Tibial nerve (tissue), 4 donors: ENCODE data around the gene SATB1. TPM values are rescaled to one million over a fixed set of nuclear protein-coding genes. Genes with fewer than 3 reads are reported as not detected.
A peak's percentile ranks its signal among the peaks of the same experiment; 100 is the strongest.

ENCODE experiments used
- DNase-seq, 2 donors: peaks; one replicate each; pipeline ENCODE4 v3.0.0-alpha.2; 2019; ENCODE audit warnings: low spot score in 2 of 2
- H3K27ac ChIP-seq, 4 donors: fragments of 200-600 bp; sonication (generic) in 3 of 4; one replicate each; pipeline ENCODE4 v1.5.1; 2017 to 2019; ENCODE audit warnings: mild to moderate bottlenecking in 1 of 4
- H3K27me3 ChIP-seq, 2 donors: fragments of 200-600 bp; sonication (generic) in 1 of 2; one replicate each; pipeline versions ENCODE4 v1.5.1 to v1.6.0; 2017 to 2019
- H3K36me3 ChIP-seq, 3 donors: fragments of 200-600 bp; sonication (generic); one replicate each; pipeline ENCODE4 v1.5.1; 2018 to 2019
- H3K4me1 ChIP-seq, 4 donors: fragments of 200-600 bp; sonication (generic) in 3 of 4; one replicate each; pipeline ENCODE4 v1.5.1; 2017 to 2019
- H3K4me3 ChIP-seq, 4 donors: fragments of 200-600 bp; sonication (generic) in 3 of 4; one replicate each; pipeline ENCODE4 v1.5.1; 2017 to 2019; ENCODE audit warnings: mild to moderate bottlenecking in 1 of 4, moderate library complexity in 1 of 4
- H3K9me3 ChIP-seq, 4 donors: fragments of 200-600 bp; sonication (generic) in 3 of 4; one replicate each; pipeline ENCODE4 v1.5.1; 2017 to 2019
- EP300 ChIP-seq, 2 donors: sonication (generic); formaldehyde crosslinking; IDR thresholded peaks; one replicate each; pipeline ENCODE4 v1.6.1; 2017; ENCODE audit warnings: antibody characterized with exemption in 2 of 2, mild to moderate bottlenecking in 1 of 2
- POLR2A ChIP-seq, 2 donors: fragments of 450-650 bp; IDR thresholded peaks; one replicate each; pipeline ENCODE4 v1.6.1; 2017; ENCODE audit warnings: antibody characterized with exemption in 2 of 2, mild to moderate bottlenecking in 2 of 2, moderate library complexity in 2 of 2
- WGBS, 2 donors: methylation state at CpG; one replicate each; pipeline ENCODE4 v1.1.5; 2018; 5-methylcytosine and 5-hydroxymethylcytosine counted together
- total RNA-seq, 4 donors: library from RNA; depleted of rRNA; stranded (reverse); fragments of >200 nt; gene quantifications; one replicate each; pipeline ENCODE4 v1.1.0, GENCODE V29; 2016
- TF ChIP-seq, protein P1 (sequence below), 5 experiments: fragments of 200-600 bp in 3 of 5; fragments of 450-650 bp in 2 of 5; sonication (generic) in 3 of 5; IDR thresholded peaks; one replicate each; pipeline ENCODE4 v1.5.1; 2016 to 2019; ENCODE audit warnings: antibody characterized with exemption in 5 of 5, mild to moderate bottlenecking in 3 of 5, moderate library complexity in 2 of 5

Gene SATB1
- total RNA-seq, 4 donors from 2014 or later = 28.5 to 48.5 (median 42.8) TPM

DNA sequence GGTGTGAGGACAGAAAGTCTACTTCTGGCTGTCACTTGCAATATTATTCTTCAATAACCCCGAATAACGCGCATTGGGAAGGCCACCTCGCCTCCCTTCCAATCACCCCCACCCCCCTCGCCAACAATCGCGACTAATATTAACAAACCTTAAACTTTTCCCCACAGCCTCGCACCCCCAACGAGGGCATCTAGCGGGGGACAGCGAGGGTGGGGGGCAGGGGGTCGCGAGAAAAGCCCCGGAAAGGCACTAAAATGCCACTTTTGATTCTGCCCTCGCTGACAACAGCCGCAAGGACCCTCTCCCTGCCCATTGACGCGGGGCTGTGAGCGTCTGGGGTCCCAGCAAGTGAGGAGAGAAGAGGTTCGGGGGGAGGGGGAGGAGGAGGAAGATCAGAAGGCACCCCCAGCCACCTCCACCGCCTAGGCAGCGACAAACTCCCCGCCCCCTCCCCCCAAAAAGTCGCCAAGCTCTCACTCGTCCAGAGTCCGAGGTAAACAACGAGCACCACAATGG lies 868 bp downstream of the SATB1 start:
- peaks cover 0 to 5% (median 0%) of the 10 kb centered on the region in 3 donors for H3K36me3 ChIP-seq
- DNase-seq = no peak
- H3K4me3 ChIP-seq = peak overlapping the region; percentile 76 to 88 (median 85)
- H3K4me1 ChIP-seq = peaks cover 0 to 25% (median 6%) of the 10 kb centered on the region in 4 donors
- no peak for TF ChIP-seq EP300 (IDR thresholded peaks at IDR 0.05)
- TF ChIP-seq, protein P1, sequence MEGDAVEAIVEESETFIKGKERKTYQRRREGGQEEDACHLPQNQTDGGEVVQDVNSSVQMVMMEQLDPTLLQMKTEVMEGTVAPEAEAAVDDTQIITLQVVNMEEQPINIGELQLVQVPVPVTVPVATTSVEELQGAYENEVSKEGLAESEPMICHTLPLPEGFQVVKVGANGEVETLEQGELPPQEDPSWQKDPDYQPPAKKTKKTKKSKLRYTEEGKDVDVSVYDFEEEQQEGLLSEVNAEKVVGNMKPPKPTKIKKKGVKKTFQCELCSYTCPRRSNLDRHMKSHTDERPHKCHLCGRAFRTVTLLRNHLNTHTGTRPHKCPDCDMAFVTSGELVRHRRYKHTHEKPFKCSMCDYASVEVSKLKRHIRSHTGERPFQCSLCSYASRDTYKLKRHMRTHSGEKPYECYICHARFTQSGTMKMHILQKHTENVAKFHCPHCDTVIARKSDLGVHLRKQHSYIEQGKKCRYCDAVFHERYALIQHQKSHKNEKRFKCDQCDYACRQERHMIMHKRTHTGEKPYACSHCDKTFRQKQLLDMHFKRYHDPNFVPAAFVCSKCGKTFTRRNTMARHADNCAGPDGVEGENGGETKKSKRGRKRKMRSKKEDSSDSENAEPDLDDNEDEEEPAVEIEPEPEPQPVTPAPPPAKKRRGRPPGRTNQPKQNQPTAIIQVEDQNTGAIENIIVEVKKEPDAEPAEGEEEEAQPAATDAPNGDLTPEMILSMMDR (IDR thresholded peaks at IDR 0.05) = no peak
- no peak for TF ChIP-seq POLR2A (IDR thresholded peaks at IDR 0.05)
- no peaks in the 10 kb centered on the region for H3K9me3 ChIP-seq
- H3K27me3 ChIP-seq = no peaks in the 10 kb centered on the region
- 0% methylated on average over 27 of the region's 27 CpGs for WGBS, 2 donors
- peak overlapping the region; percentile 86 to 96 (median 94) for H3K27ac ChIP-seq

DNA sequence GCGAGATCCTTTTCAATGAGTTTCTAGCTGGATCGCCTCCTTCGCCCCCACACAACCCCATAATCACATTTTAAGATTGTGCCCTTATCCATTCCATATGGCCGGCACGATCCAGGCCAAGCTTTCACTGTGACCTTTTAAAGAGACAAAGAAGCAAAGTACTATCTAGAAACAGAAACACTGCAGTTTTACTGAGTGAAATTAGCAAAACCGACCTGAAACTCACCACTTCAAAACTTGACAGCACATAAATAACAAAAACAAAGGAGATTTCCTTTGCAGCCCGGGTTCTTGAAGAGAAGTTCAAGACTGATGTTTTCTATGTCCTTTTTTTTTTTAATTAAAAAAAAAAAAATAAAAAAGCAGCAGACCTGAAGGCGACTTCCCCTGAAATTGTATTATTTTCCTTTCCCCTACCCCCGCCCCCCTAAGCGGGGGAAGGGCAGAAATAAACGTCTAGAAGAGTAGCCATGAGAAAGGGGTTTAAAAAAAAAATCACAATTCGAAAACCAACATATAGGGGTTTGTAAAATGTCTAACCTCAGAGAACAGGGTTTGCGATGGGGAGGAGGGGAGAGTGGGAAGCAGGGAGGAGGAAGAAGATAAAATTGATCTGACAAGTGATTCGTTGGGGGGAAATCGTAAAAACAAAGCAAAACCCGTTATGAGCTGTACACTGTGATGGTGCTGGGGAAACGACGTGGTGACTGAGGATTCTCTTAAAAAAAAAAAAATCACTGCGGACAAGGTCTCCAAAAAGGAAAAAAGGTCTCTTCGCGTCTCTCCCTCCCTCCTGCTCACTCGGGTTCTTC lies 1.5 kb downstream of the SATB1 start:
- H3K36me3 ChIP-seq = peaks cover 0 to 5% (median 0%) of the 10 kb centered on the region in 3 donors
- peak overlapping the region; percentile 76 to 88 (median 85) for H3K4me3 ChIP-seq
- H3K27me3 ChIP-seq = no peaks in the 10 kb centered on the region
- TF ChIP-seq POLR2A (IDR thresholded peaks at IDR 0.05) = no peak
- peak in 1 of 2 donors; percentile 70 for TF ChIP-seq EP300 (IDR thresholded peaks at IDR 0.05)
- TF ChIP-seq, protein P1 (IDR thresholded peaks at IDR 0.05) = no peak
- peak; percentile 31 to 66 for DNase-seq
- H3K27ac ChIP-seq = peak overlapping the region; percentile 86 to 96 (median 94)
- H3K9me3 ChIP-seq = no peaks in the 10 kb centered on the region
- 2 to 3% methylated on average over 22 of the region's 22 CpGs for WGBS, 2 donors
- H3K4me1 ChIP-seq = peaks cover 0 to 30% (median 6%) of the 10 kb centered on the region in 4 donors

DNA sequence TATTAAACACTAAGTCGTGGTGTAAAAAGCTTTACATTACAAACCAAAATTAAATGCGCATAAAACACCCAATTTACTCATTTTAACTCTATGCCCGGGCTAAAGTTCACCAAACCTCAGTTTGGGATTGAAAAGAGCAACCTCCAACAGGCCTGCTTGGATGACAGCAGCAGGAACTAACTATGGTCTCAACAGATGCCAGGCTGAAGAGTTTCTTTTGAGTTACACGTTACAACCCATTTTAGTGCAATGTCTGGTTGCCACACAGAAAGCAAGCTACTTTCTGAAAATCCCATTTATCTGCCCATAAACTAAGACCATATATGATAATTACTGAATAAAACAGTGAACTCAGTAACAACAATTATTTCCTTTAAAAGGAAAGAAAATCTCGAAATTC lies 2.2 kb downstream of the SATB1 start:
- H3K4me1 ChIP-seq = peaks cover 0 to 28% (median 6%) of the 10 kb centered on the region in 4 donors
- no peaks in the 10 kb centered on the region for H3K9me3 ChIP-seq
- no peaks in the 10 kb centered on the region for H3K27me3 ChIP-seq
- H3K27ac ChIP-seq = peak overlapping the region; percentile 86 to 96 (median 94)
- no peak for TF ChIP-seq POLR2A (IDR thresholded peaks at IDR 0.05)
- TF ChIP-seq, protein P1 (IDR thresholded peaks at IDR 0.05) = no peak
- TF ChIP-seq EP300 (IDR thresholded peaks at IDR 0.05) = no peak
- 22 to 24% methylated on average over 5 of the region's 5 CpGs for WGBS, 2 donors
- no peak for DNase-seq
- H3K4me3 ChIP-seq = peak overlapping the region; percentile 76 to 88 (median 85)
- peaks cover 0 to 5% (median 0%) of the 10 kb centered on the region in 3 donors for H3K36me3 ChIP-seq

DNA sequence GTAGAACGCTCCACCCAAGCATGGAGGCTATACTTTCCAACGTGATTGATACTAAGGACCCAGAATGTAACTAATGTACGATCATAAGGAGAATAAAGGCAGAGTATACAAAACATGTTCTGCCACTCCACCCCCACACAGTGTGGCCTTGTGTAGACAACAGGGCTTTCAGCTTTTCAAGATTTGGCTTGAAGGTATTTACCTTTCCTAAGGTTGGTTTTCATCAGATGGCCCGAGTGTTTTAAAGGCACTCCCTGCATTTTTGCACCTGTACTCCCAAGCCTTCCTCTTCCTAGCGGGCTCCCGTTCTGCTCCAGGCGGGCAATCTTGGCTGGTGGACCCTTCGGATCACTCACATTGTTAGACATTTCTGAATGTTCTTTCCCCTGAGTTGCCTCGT lies 4.6 kb downstream of the SATB1 start:
- peaks cover 0 to 28% (median 3%) of the 10 kb centered on the region in 4 donors for H3K4me1 ChIP-seq

More for the DNA sequence above, 4.6 kb downstream of the SATB1 start:
- H3K36me3 ChIP-seq = peaks cover 0 to 22% (median 0%) of the 10 kb centered on the region in 3 donors
- H3K27ac ChIP-seq = peak overlapping the region in 2 of 4 donors; percentile 4 to 52
- TF ChIP-seq, protein P1 (IDR thresholded peaks at IDR 0.05) = no peak
- TF ChIP-seq POLR2A (IDR thresholded peaks at IDR 0.05) = no peak
- no peak for TF ChIP-seq EP300 (IDR thresholded peaks at IDR 0.05)
- 88 to 89% methylated on average over 9 of the region's 9 CpGs for WGBS, 2 donors
- no peak for DNase-seq
- no peaks in the 10 kb centered on the region for H3K27me3 ChIP-seq
- no peaks in the 10 kb centered on the region for H3K9me3 ChIP-seq
- H3K4me3 ChIP-seq = no peak overlapping the region
